Islet precursor cell (in vitro differentiated cells): Measurements from ENCODE around the gene PLCXD1.
"Not testable (repeated sequence)": the region's sequence is repeated elsewhere in the genome, so short reads cannot be mapped to it uniquely, and the experiment has no call there.

Experiments used
- DNase-seq: peaks from one replicate; pipeline ENCODE4 v3.0.0-alpha.2; 2018

Gene PLCXD1

GRCh38 chrX:281166-281999, at the start of gene PLCXD1:
PLCXD1 (plus strand) TSS chrX:281381; CDS start chrX:284188, 2,807 bp downstream.
- DNase-seq = peak; percentile 96

GRCh38 chrX:231637-232277, 49.4 kb upstream of the PLCXD1 start:
- not testable (repeated sequence) for DNase-seq

- DNase-seq = not testable (repeated sequence)
These were observed 48.9 kb upstream of the PLCXD1 start for GRCh38 chrX:232278-232655.

GRCh38 chrX:236201-236600, 45.0 kb upstream of the PLCXD1 start:
- DNase-seq = not testable (repeated sequence)

- no peak for DNase-seq
These were observed 30.2 kb upstream of the PLCXD1 start for GRCh38 chrX:250965-251364.

- DNase-seq = not testable (repeated sequence)
These were observed 29.6 kb upstream of the PLCXD1 start for GRCh38 chrX:251396-252243.

- no peak for DNase-seq
These were observed 28.8 kb upstream of the PLCXD1 start for GRCh38 chrX:252244-252956.

- no peak for DNase-seq
These were observed 28.3 kb upstream of the PLCXD1 start for GRCh38 chrX:252957-253291.

GRCh38 chrX:253451-254297, 27.5 kb upstream of the PLCXD1 start:
- DNase-seq = no peak

GRCh38 chrX:254630-255215, 26.5 kb upstream of the PLCXD1 start:
- DNase-seq = no peak

- DNase-seq = no peak
These were observed 25.3 kb upstream of the PLCXD1 start for GRCh38 chrX:255923-256331.

GRCh38 chrX:257054-257453, 24.1 kb upstream of the PLCXD1 start:
- DNase-seq = not testable (repeated sequence)

- no peak for DNase-seq
These were observed 23.4 kb upstream of the PLCXD1 start for GRCh38 chrX:257681-258289.

GRCh38 chrX:258291-259040, 22.7 kb upstream of the PLCXD1 start:
- no peak for DNase-seq

GRCh38 chrX:259692-260355, 21.4 kb upstream of the PLCXD1 start:
- peak; percentile 83 for DNase-seq

GRCh38 chrX:261167-261918, 19.8 kb upstream of the PLCXD1 start:
- DNase-seq = peak; percentile 95

- no peak for DNase-seq
These were observed 19.2 kb upstream of the PLCXD1 start for GRCh38 chrX:261919-262352.

GRCh38 chrX:262381-262909, 18.7 kb upstream of the PLCXD1 start:
- DNase-seq = no peak

- not testable (repeated sequence) for DNase-seq
These were observed 17.2 kb upstream of the PLCXD1 start for GRCh38 chrX:264006-264405.
